GM23338 (cell line): Measurements from ENCODE around the gene CFDP1. TPM values are rescaled to one million over a fixed set of nuclear protein-coding genes. Genes with fewer than 3 reads are reported as not detected.
A peak's percentile ranks its signal among the peaks of the same experiment; 100 is the strongest.

Experiments used
- ATAC-seq: fragments of 200-7000 bp; cut with Tn5 transposase; 3 replicates; pipeline ENCODE4 v1.9.1; 2020
- DNase-seq: peaks from one replicate; pipeline ENCODE4 v3.0.0-alpha.2; 2015; ENCODE audit warnings: low spot score
- H2AFZ ChIP-seq: fragments of 200-600 bp; sonication (generic); 2 replicates; pipeline ENCODE4 v1.8.0; 2016; ENCODE audit warnings: antibody characterized with exemption, mild to moderate bottlenecking, moderate library complexity
- H3F3A ChIP-seq: fragments of 200-600 bp; sonication (generic); replicated peaks from 2 replicates; pipeline ENCODE4 v1.8.0; 2017; ENCODE audit warnings: antibody characterized with exemption, mixed run types, low read depth
- H3K27ac ChIP-seq: fragments of 200-600 bp; sonication (generic); 2 replicates; pipeline ENCODE4 v1.6.1; 2016; ENCODE audit warnings: low read depth
- H3K27me3 ChIP-seq: fragments of 200-600 bp; sonication (generic); 2 replicates; pipeline ENCODE4 v1.8.0; 2016; ENCODE audit warnings: mild to moderate bottlenecking, mixed run types, moderate library complexity; ENCODE audit not compliant: insufficient read depth
- H3K36me3 ChIP-seq: fragments of 200-600 bp; sonication (generic); 2 replicates; pipeline ENCODE4 v1.8.0; 2016; ENCODE audit warnings: mild to moderate bottlenecking; ENCODE audit not compliant: insufficient read depth
- H3K4me1 ChIP-seq: fragments of 200-600 bp; sonication (generic); 2 replicates; pipeline ENCODE4 v1.8.0; 2016; ENCODE audit warnings: mild to moderate bottlenecking, moderate library complexity; ENCODE audit not compliant: insufficient read depth
- H3K4me2 ChIP-seq: fragments of 200-600 bp; sonication (generic); 2 replicates; pipeline ENCODE4 v1.7.1; 2017; ENCODE audit warnings: mixed run types
- H3K4me3 ChIP-seq: fragments of 200-600 bp; sonication (generic); 2 replicates; pipeline ENCODE4 v1.6.1; 2016; ENCODE audit warnings: mixed run types
- H3K79me2 ChIP-seq: fragments of 200-600 bp; sonication (generic); replicated peaks from 2 replicates; pipeline ENCODE4 v1.8.0; 2017; ENCODE audit warnings: mild to moderate bottlenecking; ENCODE audit not compliant: insufficient read depth
- H3K9me2 ChIP-seq: fragments of 200-600 bp; sonication (generic); 2 replicates; pipeline ENCODE4 v1.8.0; 2017; ENCODE audit not compliant: insufficient read depth
- H4K20me1 ChIP-seq: fragments of 200-600 bp; sonication (generic); replicated peaks from 2 replicates; pipeline ENCODE4 v1.8.0; 2017; ENCODE audit warnings: mild to moderate bottlenecking; ENCODE audit not compliant: insufficient read depth
- H3K27ac Mint-ChIP-seq: 2 replicates; pipeline ENCODE4 v1.8.0; 2020; ENCODE audit warnings: inconsistent platforms, mild to moderate bottlenecking, moderate library complexity, mixed read lengths
- H3K27me3 Mint-ChIP-seq: 3 replicates; pipeline ENCODE4 v1.8.0; 2022; ENCODE audit warnings: low read depth, mild to moderate bottlenecking, moderate library complexity, mixed read lengths, inconsistent platforms; ENCODE audit not compliant: insufficient read depth, poor library complexity
- H3K36me3 Mint-ChIP-seq: 3 replicates; pipeline ENCODE4 v1.8.0; 2021; ENCODE audit warnings: low read depth, mild to moderate bottlenecking, inconsistent platforms, moderate library complexity, mixed read lengths
- H3K4me1 Mint-ChIP-seq: 3 replicates; pipeline ENCODE4 v1.8.0; 2020; ENCODE audit warnings: mild to moderate bottlenecking, inconsistent platforms, mixed read lengths
- H3K4me3 Mint-ChIP-seq: 3 replicates; pipeline ENCODE4 v1.8.0; 2021; ENCODE audit warnings: moderate library complexity, mild to moderate bottlenecking, inconsistent platforms, mixed read lengths
- H3K9me3 Mint-ChIP-seq: 3 replicates; pipeline ENCODE4 v1.8.0; 2020; ENCODE audit warnings: moderate library complexity, mild to moderate bottlenecking, inconsistent platforms, mixed read lengths
- CREB1 ChIP-seq: fragments of 250-450 bp; sonication (Bioruptor Pico); IDR thresholded peaks from 2 replicates; pipeline ENCODE4 v1.5.0; 2020; ENCODE audit warnings: low read depth, mild to moderate bottlenecking, moderate library complexity
- ETS1 ChIP-seq: IDR thresholded peaks from 2 replicates; pipeline ENCODE4 v1.6.1; 2016; ENCODE audit warnings: antibody characterized with exemption
- EZH2 ChIP-seq: fragments of 200-600 bp; sonication (generic); IDR thresholded peaks from one replicate; pipeline ENCODE4 v1.8.0; 2017; ENCODE audit warnings: antibody characterized with exemption, mild to moderate bottlenecking, low read depth; ENCODE audit not compliant: unreplicated experiment
- EZH2phosphoT487 ChIP-seq: fragments of 200-600 bp; sonication (generic); IDR thresholded peaks from one replicate; pipeline ENCODE4 v1.8.1; 2018; ENCODE audit warnings: antibody characterized with exemption; ENCODE audit not compliant: unreplicated experiment
- JUNB ChIP-seq: IDR thresholded peaks from one replicate; pipeline ENCODE4 v1.6.1; 2016; ENCODE audit warnings: antibody characterized with exemption; ENCODE audit not compliant: unreplicated experiment
- POLR2AphosphoS5 ChIP-seq: IDR thresholded peaks from 2 replicates; pipeline ENCODE4 v1.6.1; 2016; ENCODE audit warnings: antibody characterized with exemption, low read depth
- REST ChIP-seq: IDR thresholded peaks from one replicate; pipeline ENCODE4 v1.6.1; 2018; ENCODE audit warnings: antibody characterized with exemption; ENCODE audit not compliant: unreplicated experiment
- STAT1 ChIP-seq: IDR thresholded peaks from one replicate; pipeline ENCODE4 v1.6.1; 2016; ENCODE audit warnings: antibody characterized with exemption; ENCODE audit not compliant: unreplicated experiment
- ZNF114 ChIP-seq: fragments of 250-450 bp; sonication (Bioruptor Pico); IDR thresholded peaks from 2 replicates; pipeline ENCODE4 v1.5.0; 2020; ENCODE audit warnings: mild to moderate bottlenecking, moderate library complexity
- ZNF331 ChIP-seq: fragments of 250-450 bp; sonication (Bioruptor Pico); IDR thresholded peaks from 2 replicates; pipeline ENCODE4 v1.5.0; 2020; ENCODE audit warnings: low read depth, mild to moderate bottlenecking, moderate library complexity
- ZNF462 ChIP-seq: fragments of 250-450 bp; sonication (Bioruptor Pico); IDR thresholded peaks from 2 replicates; pipeline ENCODE4 v1.5.0; 2020; ENCODE audit warnings: mild to moderate bottlenecking, moderate library complexity
- polyA plus RNA-seq: library from polyadenylated mRNA; unstranded; fragments of >200 nt; fragmentation: Nextera tagmentation; extraction: Ambion mirVana; gene quantifications from 2 replicates; pipeline ENCODE4 v1.2.1, GENCODE V29; 2016
- total RNA-seq: library from RNA; depleted of rRNA; stranded (reverse); fragments of >200 nt; shearing (Covaris generic); gene quantifications from 2 replicates; pipeline ENCODE4 v1.2.3, GENCODE V29; 2014

The CFDP1 gene
- total and polyA plus RNA-seq, 2 experiments from 2014 or later = 89.9 to 224 TPM

GRCh38 chr16:75293772-75294171, 139.5 kb downstream of the CFDP1 start:
- H2AFZ ChIP-seq = no peak overlapping the region
- Mint-ChIP-seq H3K4me1 (peaks cover 3% of the 10 kb centered on the region; the same call in 1 of the 3 replicates), H3K27me3 (peaks cover 3% of the 10 kb centered on the region), H3K4me3 (no peak overlapping the region), H3K27ac (no peak overlapping the region), H3K9me3 (no peaks in the 10 kb centered on the region), H3K36me3 (peaks cover 15% of the 10 kb centered on the region; the same call in 2 of the 3 replicates)
- DNase-seq (no peak), ATAC-seq (no peak)
- peak overlapping the region; percentile 76; the same call in 1 of the 2 replicates for H3K27ac ChIP-seq
- H3K4me3 ChIP-seq = no peak overlapping the region
- H3K9me2 ChIP-seq = no peaks in the 10 kb centered on the region
- TF ChIP-seq EZH2phosphoT487 (no peak), JUNB (no peak), CREB1 (CRISPR knock-in tag) (no peak), ZNF331 (CRISPR knock-in tag) (no peak), EZH2 (no peak), POLR2AphosphoS5 (no peak), ETS1 (no peak), REST (no peak), STAT1 (no peak), ZNF114 (CRISPR knock-in tag) (no peak)
- H3K4me1 ChIP-seq = no peaks in the 10 kb centered on the region
- no peaks in the 10 kb centered on the region for H3K79me2 ChIP-seq
- H3K27me3 ChIP-seq = no peaks in the 10 kb centered on the region
- no peaks in the 10 kb centered on the region; the same call in none of the 2 replicates for H4K20me1 ChIP-seq
- peaks cover 23% of the 10 kb centered on the region for H3K36me3 ChIP-seq
- H3F3A ChIP-seq = no peaks in the 10 kb centered on the region
- no peak overlapping the region for H3K4me2 ChIP-seq

- H3K27me3 Mint-ChIP-seq = peaks cover 3% of the 10 kb centered on the region
- H3K9me2 ChIP-seq = no peaks in the 10 kb centered on the region
- no peak for DNase-seq
- no peak overlapping the region for H3K27ac Mint-ChIP-seq
- no peak for TF ChIP-seq ETS1
- no peak for TF ChIP-seq ZNF462 (CRISPR knock-in tag)
- no peaks in the 10 kb centered on the region for H3K4me1 ChIP-seq
- H3K4me3 Mint-ChIP-seq = no peak overlapping the region
- H3K79me2 ChIP-seq = no peaks in the 10 kb centered on the region
- no peak overlapping the region for H3K4me2 ChIP-seq
- no peaks in the 10 kb centered on the region; the same call in none of the 2 replicates for H4K20me1 ChIP-seq
- H2AFZ ChIP-seq = no peak overlapping the region
- H3K9me3 Mint-ChIP-seq = no peaks in the 10 kb centered on the region
- no peak for ATAC-seq
- no peaks in the 10 kb centered on the region for H3K27me3 ChIP-seq
- H3K36me3 Mint-ChIP-seq = peaks cover 15% of the 10 kb centered on the region; the same call in 2 of the 3 replicates
- no peaks in the 10 kb centered on the region for H3F3A ChIP-seq
- H3K4me1 Mint-ChIP-seq = peaks cover 3% of the 10 kb centered on the region; the same call in 1 of the 3 replicates
- H3K27ac ChIP-seq = no peak overlapping the region
- H3K4me3 ChIP-seq = no peak overlapping the region
- peaks cover 23% of the 10 kb centered on the region for H3K36me3 ChIP-seq
Measured at GRCh38 chr16:75293173-75293572, 140.1 kb downstream of the CFDP1 start.
